Stimulated activated naive B cell treated with anti-CD40 and anti-IgM and Interleukin-4, amounts not matched to agents 10 μg/mL and 1 μg/mL and 100 μg/mL, for 72 hours (primary cell): Measurements from ENCODE around the gene RCAN2.

Experiments
- ATAC-seq, 2 donors: fragments of 150-1000 bp; cut with Tn5 transposase; replicated peaks; 2 replicates each; pipeline ENCODE4 v1.10.0; 2021; ENCODE audit warnings: moderate library complexity in 1 of 2
- DNase-seq: peaks from one replicate; pipeline ENCODE4 v3.0.0; 2021
- H3K27ac Mint-ChIP-seq: one replicate; pipeline ENCODE4 v1.8.0; 2022; ENCODE audit warnings: mild to moderate bottlenecking, mixed read lengths
- H3K27me3 Mint-ChIP-seq, 2 donors: one replicate each; pipeline ENCODE4 v1.8.0; 2022; ENCODE audit warnings: mixed read lengths in 2 of 2
- H3K36me3 Mint-ChIP-seq, 2 donors: one replicate each; pipeline ENCODE4 v1.8.0; 2022; ENCODE audit warnings: mixed read lengths in 2 of 2, mild to moderate bottlenecking in 1 of 2
- H3K4me1 Mint-ChIP-seq, 2 donors: one replicate each; pipeline ENCODE4 v1.8.0; 2022; ENCODE audit warnings: mixed read lengths in 2 of 2, mild to moderate bottlenecking in 1 of 2
- H3K4me3 Mint-ChIP-seq, 2 donors: one replicate each; pipeline ENCODE4 v1.8.0; 2022; ENCODE audit warnings: mild to moderate bottlenecking in 2 of 2, mixed read lengths in 2 of 2, moderate library complexity in 1 of 2
- H3K9me3 Mint-ChIP-seq, 2 donors: one replicate each; pipeline ENCODE4 v1.8.0; 2022; ENCODE audit warnings: mixed read lengths in 2 of 2, mild to moderate bottlenecking in 1 of 2

The RCAN2 gene

GRCh38 chr6:46305833-46306232 is 185.4 kb downstream of the RCAN2 start:
- no peaks in the 10 kb centered on the region for H3K4me1 Mint-ChIP-seq
- no peak for ATAC-seq
- H3K9me3 Mint-ChIP-seq, result peaks cover 0 to 5% of the 10 kb centered on the region in 2 donors
- no peak overlapping the region for H3K27ac Mint-ChIP-seq
- no peak overlapping the region for H3K4me3 Mint-ChIP-seq
- H3K36me3 Mint-ChIP-seq, result no peaks in the 10 kb centered on the region
- DNase-seq, result no peak
- peaks cover 10 to 17% of the 10 kb centered on the region in 2 donors for H3K27me3 Mint-ChIP-seq

GRCh38 chr6:46305236-46305635 is 186.0 kb downstream of the RCAN2 start:
- ATAC-seq, result no peak
- no peak for DNase-seq
- Mint-ChIP-seq H3K27me3 (peaks cover 10 to 17% of the 10 kb centered on the region in 2 donors), H3K9me3 (peaks cover 0 to 5% of the 10 kb centered on the region in 2 donors), H3K4me3 (no peak overlapping the region), H3K36me3 (no peaks in the 10 kb centered on the region), H3K4me1 (no peaks in the 10 kb centered on the region), H3K27ac (no peak overlapping the region)

- Mint-ChIP-seq H3K9me3 (peaks cover 0 to 5% of the 10 kb centered on the region in 2 donors), H3K27me3 (peaks cover 10 to 12% of the 10 kb centered on the region in 2 donors), H3K4me1 (no peaks in the 10 kb centered on the region), H3K36me3 (no peaks in the 10 kb centered on the region), H3K4me3 (no peak overlapping the region), H3K27ac (no peak overlapping the region)
- no peak for DNase-seq
- no peak for ATAC-seq
These were observed 188.4 kb downstream of the RCAN2 start for GRCh38 chr6:46302816-46303215.

- H3K36me3 Mint-ChIP-seq, result no peaks in the 10 kb centered on the region
- no peak for DNase-seq
- peaks cover 10% of the 10 kb centered on the region in 2 donors for H3K27me3 Mint-ChIP-seq
- H3K4me3 Mint-ChIP-seq, result no peak overlapping the region
- no peaks in the 10 kb centered on the region for H3K4me1 Mint-ChIP-seq
- H3K27ac Mint-ChIP-seq, result no peak overlapping the region
- no peak for ATAC-seq
- H3K9me3 Mint-ChIP-seq, result peaks cover 0 to 5% of the 10 kb centered on the region in 2 donors
These were observed 189.1 kb downstream of the RCAN2 start for GRCh38 chr6:46302176-46302575.

- ATAC-seq (no peak), DNase-seq (no peak)
- H3K36me3 Mint-ChIP-seq, result no peaks in the 10 kb centered on the region
- H3K9me3 Mint-ChIP-seq, result peaks cover 0 to 5% of the 10 kb centered on the region in 2 donors
- H3K4me1 Mint-ChIP-seq, result no peaks in the 10 kb centered on the region
- H3K27ac Mint-ChIP-seq, result no peak overlapping the region
- peaks cover 6 to 20% of the 10 kb centered on the region in 2 donors for H3K27me3 Mint-ChIP-seq
- H3K4me3 Mint-ChIP-seq, result no peak overlapping the region
These were observed 192.0 kb downstream of the RCAN2 start for GRCh38 chr6:46299253-46299652.

- ATAC-seq, result no peak
- no peaks in the 10 kb centered on the region for H3K9me3 Mint-ChIP-seq
- peaks cover 2 to 12% of the 10 kb centered on the region in 2 donors for H3K27me3 Mint-ChIP-seq
- no peak overlapping the region for H3K4me3 Mint-ChIP-seq
- no peaks in the 10 kb centered on the region for H3K36me3 Mint-ChIP-seq
- DNase-seq, result no peak
- H3K4me1 Mint-ChIP-seq, result peaks cover 3 to 7% of the 10 kb centered on the region in 2 donors
- H3K27ac Mint-ChIP-seq, result no peak overlapping the region
These were observed 194.7 kb downstream of the RCAN2 start for GRCh38 chr6:46296586-46296985.

- Mint-ChIP-seq H3K36me3 (no peaks in the 10 kb centered on the region), H3K27me3 (peaks cover 15 to 18% of the 10 kb centered on the region in 2 donors), H3K4me3 (no peak overlapping the region)
These were observed 197.5 kb downstream of the RCAN2 start for GRCh38 chr6:46293641-46294316.

GRCh38 chr6:46291880-46292279 is 199.4 kb downstream of the RCAN2 start:
- Mint-ChIP-seq H3K4me3 (no peak overlapping the region), H3K9me3 (no peaks in the 10 kb centered on the region), H3K36me3 (peaks cover 0 to 2% of the 10 kb centered on the region in 2 donors), H3K4me1 (peaks cover 16 to 26% of the 10 kb centered on the region in 2 donors), H3K27me3 (peaks cover 22 to 23% of the 10 kb centered on the region in 2 donors), H3K27ac (no peak overlapping the region)
- no peak for DNase-seq
- ATAC-seq, result no peak

More at GRCh38 chr6:46293641-46294316, 197.5 kb downstream of the RCAN2 start:
- H3K4me1 Mint-ChIP-seq, result peaks cover 13 to 22% of the 10 kb centered on the region in 2 donors
- H3K9me3 Mint-ChIP-seq, result no peaks in the 10 kb centered on the region
- peak; percentile 39 to 60 for ATAC-seq
- H3K27ac Mint-ChIP-seq, result no peak overlapping the region
- no peak for DNase-seq

GRCh38 chr6:46291275-46291633 is 200.0 kb downstream of the RCAN2 start:
- peak; percentile 3 for DNase-seq
- Mint-ChIP-seq H3K27me3 (peaks cover 22 to 23% of the 10 kb centered on the region in 2 donors), H3K4me3 (no peak overlapping the region), H3K27ac (no peak overlapping the region), H3K9me3 (no peaks in the 10 kb centered on the region), H3K4me1 (peaks cover 16 to 26% of the 10 kb centered on the region in 2 donors), H3K36me3 (peaks cover 0 to 2% of the 10 kb centered on the region in 2 donors)
- peak; percentile 72 to 79 for ATAC-seq

GRCh38 chr6:46290421-46291274 is 200.6 kb downstream of the RCAN2 start:
- ATAC-seq, result peak in 1 of 2 donors; percentile 22
- Mint-ChIP-seq H3K27ac (no peak overlapping the region), H3K36me3 (peaks cover 0 to 2% of the 10 kb centered on the region in 2 donors), H3K27me3 (peaks cover 21 to 23% of the 10 kb centered on the region in 2 donors), H3K9me3 (no peaks in the 10 kb centered on the region), H3K4me1 (peaks cover 16 to 26% of the 10 kb centered on the region in 2 donors), H3K4me3 (no peak overlapping the region)
- no peak for DNase-seq

GRCh38 chr6:46289898-46290297 is 201.4 kb downstream of the RCAN2 start:
- peaks cover 14 to 23% of the 10 kb centered on the region in 2 donors for H3K27me3 Mint-ChIP-seq
- H3K27ac Mint-ChIP-seq, result no peak overlapping the region
- ATAC-seq (no peak), DNase-seq (no peak)
- H3K36me3 Mint-ChIP-seq, result peaks cover 0 to 2% of the 10 kb centered on the region in 2 donors
- peaks cover 16 to 26% of the 10 kb centered on the region in 2 donors for H3K4me1 Mint-ChIP-seq
- no peaks in the 10 kb centered on the region for H3K9me3 Mint-ChIP-seq
- no peak overlapping the region for H3K4me3 Mint-ChIP-seq

- Mint-ChIP-seq H3K36me3 (peaks cover 0 to 2% of the 10 kb centered on the region in 2 donors), H3K9me3 (no peaks in the 10 kb centered on the region), H3K4me1 (peaks cover 15 to 26% of the 10 kb centered on the region in 2 donors), H3K4me3 (no peak overlapping the region), H3K27ac (no peak overlapping the region), H3K27me3 (peaks cover 11 to 23% of the 10 kb centered on the region in 2 donors)
- ATAC-seq (no peak), DNase-seq (no peak)
These were observed 202.4 kb downstream of the RCAN2 start for GRCh38 chr6:46288835-46289234.

GRCh38 chr6:46287681-46288080 is 203.6 kb downstream of the RCAN2 start:
- Mint-ChIP-seq H3K36me3 (peaks cover 0 to 2% of the 10 kb centered on the region in 2 donors), H3K4me3 (no peak overlapping the region), H3K27ac (peak overlapping the region; percentile 4), H3K9me3 (no peaks in the 10 kb centered on the region), H3K4me1 (peaks cover 12 to 21% of the 10 kb centered on the region in 2 donors), H3K27me3 (peaks cover 11 to 23% of the 10 kb centered on the region in 2 donors)
- DNase-seq (no peak), ATAC-seq (no peak)

GRCh38 chr6:46287043-46287442 is 204.2 kb downstream of the RCAN2 start:
- H3K27ac Mint-ChIP-seq, result no peak overlapping the region
- H3K4me1 Mint-ChIP-seq, result peaks cover 12 to 21% of the 10 kb centered on the region in 2 donors
- H3K27me3 Mint-ChIP-seq, result peaks cover 11 to 23% of the 10 kb centered on the region in 2 donors
- peaks cover 0 to 2% of the 10 kb centered on the region in 2 donors for H3K36me3 Mint-ChIP-seq
- no peak for ATAC-seq
- no peak overlapping the region for H3K4me3 Mint-ChIP-seq
- no peaks in the 10 kb centered on the region for H3K9me3 Mint-ChIP-seq
- no peak for DNase-seq
